Stomach (tissue), 9 donors: Measurements from ENCODE around the gene BNC2. TPM values are rescaled to one million over a fixed set of nuclear protein-coding genes. Genes with fewer than 3 reads are reported as not detected.

ENCODE experiments used
- DNase-seq, 2 donors: peaks; one replicate each; pipeline versions ENCODE4 v3.0.0 to v3.0.0-alpha.2; 2013 to 2019
- H3K27ac ChIP-seq, 5 donors: fragments of 200-600 bp in 4 of 5; sonication (generic) in 4 of 5; one replicate each; pipeline ENCODE4 v1.5.1; 2013 to 2019; ENCODE audit warnings: mild to moderate bottlenecking in 1 of 5, moderate library complexity in 1 of 5
- H3K27me3 ChIP-seq, 3 donors: fragments of 200-600 bp; sonication (generic); one replicate each; pipeline ENCODE4 v1.5.1; 2017 to 2019; ENCODE audit warnings: mixed run types in 1 of 3
- H3K36me3 ChIP-seq, 4 donors: fragments of 200-600 bp; sonication (generic); 1 replicate in 3 of 4; 2 replicates in 1 of 4; pipeline ENCODE4 v1.5.1; 2016 to 2019
- H3K4me1 ChIP-seq, 4 donors: fragments of 200-600 bp; sonication (generic); one replicate each; pipeline ENCODE4 v1.5.1; 2016 to 2019
- H3K4me3 ChIP-seq, 4 donors: fragments of 200-600 bp; sonication (generic) in 3 of 4; one replicate each; pipeline ENCODE4 v1.5.1; 2016 to 2019; ENCODE audit warnings: mild to moderate bottlenecking in 1 of 4
- H3K9me3 ChIP-seq, 4 donors: fragments of 200-600 bp; sonication (generic); one replicate each; pipeline ENCODE4 v1.5.1; 2016 to 2019
- EP300 ChIP-seq: sonication (generic); formaldehyde crosslinking; IDR thresholded peaks from one replicate; pipeline ENCODE4 v1.6.1; 2017; ENCODE audit warnings: antibody characterized with exemption
- POLR2A ChIP-seq, 4 donors: fragments of 450-650 bp; IDR thresholded peaks; one replicate each; pipeline ENCODE4 v1.6.1; 2016; ENCODE audit warnings: antibody characterized with exemption in 4 of 4, control low read depth in 2 of 4, mild to moderate bottlenecking in 1 of 4, moderate library complexity in 1 of 4
- POLR2AphosphoS5 ChIP-seq, 3 donors: sonication (generic); formaldehyde crosslinking; IDR thresholded peaks; one replicate each; pipeline ENCODE4 v1.6.1; 2016; ENCODE audit warnings: antibody characterized with exemption in 3 of 3
- WGBS, 5 donors: extraction: QIAGEN DNeasy Blood & Tissue Kit in 3 of 5; methylation state at CpG; one replicate each; pipeline versions ENCODE4 v1.1.5 to v1.1.7; 2013 to 2018; 5-methylcytosine and 5-hydroxymethylcytosine counted together
- intact Hi-C: fragments of 100-400 bp; cut with DNase I; formaldehyde crosslinking; loops from one replicate; pipeline ENCODE4 v1.15.1; 2023; ENCODE audit warnings: low total_unique reads
- polyA plus RNA-seq, 3 donors: library from polyadenylated mRNA; stranded (reverse); fragments of 200-250 nt; gene quantifications; one replicate each; pipeline ENCODE4 v1.2.3, GENCODE V29; 2013
- total RNA-seq, 5 donors: library from RNA; depleted of rRNA; stranded (reverse); fragments of >200 nt; gene quantifications; one replicate each; pipeline versions ENCODE4 v1.1.0 to v1.2.3, GENCODE V29; 2014 to 2016
- TF ChIP-seq, protein P1 (sequence below), 7 experiments: fragments of 450-650 bp in 4 of 7; fragments of 200-600 bp in 3 of 7; sonication (generic) in 3 of 7; IDR thresholded peaks; one replicate each; pipeline ENCODE4 v1.5.1; 2016 to 2019; ENCODE audit warnings: antibody characterized with exemption in 7 of 7, control low read depth in 2 of 7, mild to moderate bottlenecking in 1 of 7
- donor health status: healthy with polysubstance abuse.
- donor health status: Bipolar disorder and iron deficiency.
- donor health status: healthy.

Gene BNC2
- total and polyA plus RNA-seq, 8 donors, result 1.1 to 60.7 (median 7.6) TPM

DNA sequence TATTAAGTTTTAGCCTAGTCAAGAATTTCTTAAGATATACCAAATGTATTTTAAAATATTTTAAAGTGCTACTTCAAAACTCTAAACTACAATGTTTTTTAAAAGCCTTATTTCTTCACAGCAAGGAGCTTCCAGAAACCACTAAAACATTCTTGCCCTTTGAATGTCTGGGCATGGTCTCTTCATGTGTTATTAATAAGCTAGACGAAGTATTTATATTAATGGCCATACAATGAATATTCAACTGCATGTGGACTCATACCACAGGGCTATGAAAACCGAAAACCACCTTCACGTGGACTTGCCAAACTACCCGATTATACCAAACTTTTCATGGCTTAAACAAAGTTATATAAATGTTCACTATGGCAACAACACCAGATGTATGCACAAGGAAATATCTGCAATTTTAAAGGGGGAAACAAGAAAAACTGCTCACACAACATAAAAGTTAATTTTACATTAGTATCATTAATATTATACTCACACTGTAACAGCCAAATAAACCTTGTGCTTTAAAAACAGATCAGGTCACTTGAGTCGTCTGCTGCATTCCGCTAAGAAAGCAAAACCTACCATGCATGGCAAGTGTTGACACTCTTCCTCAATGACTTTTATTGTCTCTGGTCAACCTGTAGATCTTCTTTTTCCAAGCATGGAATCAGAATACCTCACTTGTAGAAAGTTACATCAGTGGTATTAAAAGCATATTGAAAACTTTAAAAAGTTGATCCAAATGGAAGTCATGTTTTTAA is 246.3 kb downstream of the BNC2 start:
- no peak for TF ChIP-seq POLR2AphosphoS5 (IDR thresholded peaks at IDR 0.05)
- TF ChIP-seq POLR2A (IDR thresholded peaks at IDR 0.05), result no peak
- TF ChIP-seq, protein P1, sequence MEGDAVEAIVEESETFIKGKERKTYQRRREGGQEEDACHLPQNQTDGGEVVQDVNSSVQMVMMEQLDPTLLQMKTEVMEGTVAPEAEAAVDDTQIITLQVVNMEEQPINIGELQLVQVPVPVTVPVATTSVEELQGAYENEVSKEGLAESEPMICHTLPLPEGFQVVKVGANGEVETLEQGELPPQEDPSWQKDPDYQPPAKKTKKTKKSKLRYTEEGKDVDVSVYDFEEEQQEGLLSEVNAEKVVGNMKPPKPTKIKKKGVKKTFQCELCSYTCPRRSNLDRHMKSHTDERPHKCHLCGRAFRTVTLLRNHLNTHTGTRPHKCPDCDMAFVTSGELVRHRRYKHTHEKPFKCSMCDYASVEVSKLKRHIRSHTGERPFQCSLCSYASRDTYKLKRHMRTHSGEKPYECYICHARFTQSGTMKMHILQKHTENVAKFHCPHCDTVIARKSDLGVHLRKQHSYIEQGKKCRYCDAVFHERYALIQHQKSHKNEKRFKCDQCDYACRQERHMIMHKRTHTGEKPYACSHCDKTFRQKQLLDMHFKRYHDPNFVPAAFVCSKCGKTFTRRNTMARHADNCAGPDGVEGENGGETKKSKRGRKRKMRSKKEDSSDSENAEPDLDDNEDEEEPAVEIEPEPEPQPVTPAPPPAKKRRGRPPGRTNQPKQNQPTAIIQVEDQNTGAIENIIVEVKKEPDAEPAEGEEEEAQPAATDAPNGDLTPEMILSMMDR (IDR thresholded peaks at IDR 0.05), result no peak
- TF ChIP-seq EP300, result no peak
- intact Hi-C loops, result no loop called here

DNA sequence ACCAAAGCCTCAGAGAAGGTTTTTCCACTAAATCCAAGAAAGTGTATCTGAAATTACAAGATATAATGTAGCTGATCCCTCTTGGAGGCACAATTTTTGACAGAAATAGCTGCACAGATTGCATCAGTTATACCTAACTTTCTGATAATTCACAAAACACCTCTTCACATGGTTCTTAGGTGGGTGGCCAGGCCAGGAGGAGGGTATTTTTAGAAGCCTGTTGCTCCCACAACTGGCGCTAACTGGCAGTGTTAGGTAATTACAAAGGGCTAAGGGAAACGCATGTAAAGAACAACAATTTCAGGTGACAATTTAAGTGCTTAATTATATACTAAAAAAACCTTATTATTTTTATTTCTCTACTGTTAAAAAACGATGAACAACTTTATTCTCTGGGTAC is 247.9 kb downstream of the BNC2 start:
- no peaks in the 10 kb centered on the region for H3K9me3 ChIP-seq
- H3K4me1 ChIP-seq, result peaks cover 0 to 57% (median 16%) of the 10 kb centered on the region in 4 donors
- TF ChIP-seq, protein P1 (IDR thresholded peaks at IDR 0.05), result no peak
- TF ChIP-seq POLR2AphosphoS5 (IDR thresholded peaks at IDR 0.05), result no peak
- no peak for TF ChIP-seq EP300
- no peak for TF ChIP-seq POLR2A (IDR thresholded peaks at IDR 0.05)
- intact Hi-C loops, result no loop called here
- no peak for DNase-seq
- 75 to 83% (median 79%) methylated on average over 3 of the region's 3 CpGs for WGBS, 5 donors
- no peaks in the 10 kb centered on the region for H3K36me3 ChIP-seq
- H3K27me3 ChIP-seq, result no peaks in the 10 kb centered on the region
- no peak overlapping the region for H3K4me3 ChIP-seq
- H3K27ac ChIP-seq, result peak overlapping the region in 1 of 5 donors; percentile 6

More for the DNA sequence above, 246.3 kb downstream of the BNC2 start:
- WGBS, 5 donors, result 78 to 89% (median 82%) methylated on average over 6 of the region's 6 CpGs
- H3K4me3 ChIP-seq, result no peak overlapping the region
- H3K27me3 ChIP-seq, result no peaks in the 10 kb centered on the region
- peaks cover 0 to 61% (median 16%) of the 10 kb centered on the region in 4 donors for H3K4me1 ChIP-seq
- no peaks in the 10 kb centered on the region for H3K9me3 ChIP-seq
- DNase-seq, result no peak
- H3K27ac ChIP-seq, result peak overlapping the region in 1 of 5 donors; percentile 60
- H3K36me3 ChIP-seq, result no peaks in the 10 kb centered on the region

DNA sequence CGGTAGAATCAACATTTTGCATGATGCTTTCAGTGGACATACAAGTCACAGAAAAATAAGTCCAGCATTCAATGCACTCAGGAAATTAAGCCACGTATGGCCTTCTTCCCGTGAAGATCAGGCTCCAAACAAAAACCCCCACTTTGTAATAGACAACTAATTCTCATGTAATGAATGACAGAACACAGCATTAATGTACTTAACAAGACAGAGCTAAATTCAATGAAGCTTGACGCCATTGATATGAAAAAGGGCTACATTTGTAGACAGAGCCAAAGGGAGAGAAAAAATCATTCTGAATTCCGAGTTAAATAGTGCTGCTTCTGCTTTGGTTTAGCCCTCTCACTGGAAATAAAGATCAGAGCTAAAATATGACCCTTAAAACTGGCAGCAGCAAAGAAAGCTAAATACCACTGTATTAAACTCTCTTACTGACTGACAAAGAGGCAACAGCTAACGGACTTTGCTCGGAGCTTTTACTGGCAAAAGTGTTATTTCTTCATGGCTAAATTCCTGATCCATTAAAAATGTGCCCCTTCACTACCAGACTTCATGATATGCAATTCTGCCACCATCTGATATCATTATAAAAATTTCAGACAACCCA is 250.5 kb downstream of the BNC2 start:
- H3K27ac ChIP-seq, result peak overlapping the region in 3 of 5 donors; percentile 6 to 23 (median 8)
- H3K27me3 ChIP-seq, result no peaks in the 10 kb centered on the region
- intact Hi-C loops, result no loop called here
- no peak overlapping the region for H3K4me3 ChIP-seq
- no peak for TF ChIP-seq POLR2A (IDR thresholded peaks at IDR 0.05)
- no peak for TF ChIP-seq EP300
- TF ChIP-seq, protein P1 (IDR thresholded peaks at IDR 0.05), result no peak
- TF ChIP-seq POLR2AphosphoS5 (IDR thresholded peaks at IDR 0.05), result no peak
- 57 to 72% (median 68%) methylated on average over 7 of the region's 7 CpGs for WGBS, 5 donors
- H3K36me3 ChIP-seq, result no peaks in the 10 kb centered on the region
- H3K9me3 ChIP-seq, result no peaks in the 10 kb centered on the region
- peaks cover 0 to 32% (median 3%) of the 10 kb centered on the region in 4 donors for H3K4me1 ChIP-seq
- DNase-seq, result peak in 1 of 2 donors; percentile 30

DNA sequence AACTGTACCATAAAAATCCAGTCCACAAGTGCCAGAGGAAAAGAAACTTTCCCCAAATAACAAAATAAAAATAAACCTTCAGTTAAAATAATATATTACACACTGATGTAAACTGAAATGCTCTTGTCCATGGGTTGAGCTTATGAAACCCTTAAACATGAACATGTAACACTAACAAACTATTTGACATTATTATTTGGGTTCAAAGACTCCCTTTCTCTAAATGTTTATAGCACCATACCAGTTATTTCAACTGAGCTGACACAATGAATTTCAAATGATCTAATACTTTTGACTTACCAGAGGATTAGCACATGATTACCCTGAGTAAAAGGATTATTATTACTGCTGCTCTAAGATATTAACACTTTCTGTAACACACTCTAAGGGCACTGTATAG is 251.1 kb downstream of the BNC2 start:
- TF ChIP-seq POLR2AphosphoS5 (IDR thresholded peaks at IDR 0.05) (no peak), POLR2A (IDR thresholded peaks at IDR 0.05) (no peak), EP300 (no peak)
- TF ChIP-seq, protein P1 (IDR thresholded peaks at IDR 0.05), result no peak
- Histone ChIP-seq H3K4me1 (peaks cover 0 to 26% (median 3%) of the 10 kb centered on the region in 4 donors), H3K27ac (peak overlapping the region in 3 of 5 donors; percentile 6 to 34 (median 23)), H3K27me3 (no peaks in the 10 kb centered on the region), H3K36me3 (no peaks in the 10 kb centered on the region), H3K9me3 (no peaks in the 10 kb centered on the region), H3K4me3 (no peak overlapping the region)
- intact Hi-C loops, result no loop called here
- no peak for DNase-seq
